GDM1 (cell line): Measurements from ENCODE around the gene HGFAC.
A peak's percentile ranks its signal among the peaks of the same experiment; 100 is the strongest.
"Not testable (repeated sequence)": the region's sequence is repeated elsewhere in the genome, so short reads cannot be mapped to it uniquely, and the experiment has no call there.

Experiments used
- DNase-seq: peaks from one replicate; lab custom pipeline; 2025; lab: John Stamatoyannopoulos, UW

The HGFAC gene

DNA sequence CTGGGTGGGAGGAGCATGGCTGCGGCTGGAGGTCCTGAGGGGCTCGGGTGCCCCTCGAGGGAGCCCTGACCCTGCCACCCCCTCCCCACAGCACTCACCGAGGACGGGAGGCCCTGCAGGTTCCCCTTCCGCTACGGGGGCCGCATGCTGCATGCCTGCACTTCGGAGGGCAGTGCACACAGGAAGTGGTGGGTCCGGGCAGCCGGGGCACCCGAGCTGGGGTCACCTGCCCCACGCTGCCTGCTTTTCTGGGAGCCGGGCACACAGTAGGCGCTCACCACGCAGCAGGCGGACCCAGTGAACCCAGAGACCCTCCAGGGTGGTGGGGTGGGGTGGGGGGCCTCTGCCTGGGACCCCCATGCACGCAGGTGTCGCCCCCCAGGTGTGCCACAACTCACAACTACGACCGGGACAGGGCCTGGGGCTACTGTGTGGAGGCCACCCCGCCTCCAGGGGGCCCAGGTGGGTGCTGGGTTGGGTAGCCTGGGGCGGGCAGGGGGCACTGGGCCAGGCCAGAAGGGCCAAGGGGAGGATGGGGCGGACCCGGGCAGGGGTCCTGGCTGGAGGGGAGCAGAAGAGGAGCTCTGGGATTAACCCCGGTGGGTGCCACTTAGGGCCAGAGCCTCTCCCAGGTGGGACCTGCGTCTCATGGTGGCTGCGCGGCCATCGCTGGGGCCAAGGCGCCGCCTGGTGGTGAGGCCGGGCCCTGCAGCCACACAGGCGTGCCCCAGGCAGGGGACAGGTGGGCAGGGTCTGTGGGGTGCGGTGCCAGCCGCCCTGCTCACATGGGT is 1.4 kb downstream of the HGFAC start:
- DNase-seq, result peak; percentile 51

DNA sequence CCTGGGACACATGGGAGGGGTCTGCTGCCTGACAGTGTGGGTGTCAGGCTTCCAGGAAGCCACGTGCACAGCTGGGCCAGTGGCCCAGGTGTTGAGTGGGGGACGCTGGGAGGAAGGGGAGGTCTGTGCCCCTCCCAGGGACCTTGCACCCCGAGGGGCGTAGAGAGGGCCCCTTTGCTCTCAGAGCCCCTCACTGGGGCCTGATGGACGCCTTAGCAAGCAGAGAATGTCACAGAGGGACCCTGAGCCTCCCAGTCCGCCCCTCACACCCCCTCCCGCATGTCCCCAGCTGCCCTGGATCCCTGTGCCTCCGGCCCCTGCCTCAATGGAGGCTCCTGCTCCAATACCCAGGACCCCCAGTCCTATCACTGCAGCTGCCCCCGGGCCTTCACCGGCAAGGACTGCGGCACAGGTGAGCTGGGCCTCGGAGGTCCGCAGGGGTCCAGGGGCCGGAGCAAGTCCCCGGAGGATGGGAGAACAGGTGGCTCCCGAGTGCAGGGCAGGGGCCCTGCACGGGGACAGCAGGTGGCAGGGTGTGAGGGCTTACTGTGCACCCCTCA is 2.1 kb downstream of the HGFAC start:
- no peak for DNase-seq

DNA sequence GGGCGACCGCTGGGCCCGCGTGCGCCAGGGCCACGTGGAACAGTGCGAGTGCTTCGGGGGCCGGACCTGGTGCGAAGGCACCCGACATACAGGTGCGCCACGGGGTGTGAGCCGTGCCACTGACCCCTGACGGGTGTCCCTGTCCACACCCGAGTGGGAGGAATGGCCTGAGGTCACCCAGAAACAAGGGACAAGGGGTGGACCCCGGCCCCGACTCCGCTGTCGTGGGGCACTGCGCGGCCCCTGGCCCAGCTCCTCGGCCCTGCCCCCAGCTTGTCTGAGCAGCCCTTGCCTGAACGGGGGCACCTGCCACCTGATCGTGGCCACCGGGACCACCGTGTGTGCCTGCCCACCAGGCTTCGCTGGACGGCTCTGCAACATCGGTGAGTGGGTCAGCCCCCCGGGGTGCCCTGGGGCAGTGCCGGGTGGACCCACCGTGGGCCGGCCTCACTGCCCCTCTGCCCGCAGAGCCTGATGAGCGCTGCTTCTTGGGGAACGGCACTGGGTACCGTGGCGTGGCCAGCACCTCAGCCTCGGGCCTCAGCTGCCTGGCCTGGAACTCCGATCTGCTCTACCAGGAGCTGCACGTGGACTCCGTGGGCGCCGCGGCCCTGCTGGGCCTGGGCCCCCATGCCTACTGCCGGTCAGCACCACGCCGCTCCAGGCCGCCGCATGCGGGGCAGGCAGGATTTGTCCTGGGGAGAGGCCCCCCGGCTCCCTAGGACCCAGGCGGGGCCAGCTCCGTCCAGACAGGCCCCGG is 2.8 kb downstream of the HGFAC start:
- DNase-seq, result no peak

DNA sequence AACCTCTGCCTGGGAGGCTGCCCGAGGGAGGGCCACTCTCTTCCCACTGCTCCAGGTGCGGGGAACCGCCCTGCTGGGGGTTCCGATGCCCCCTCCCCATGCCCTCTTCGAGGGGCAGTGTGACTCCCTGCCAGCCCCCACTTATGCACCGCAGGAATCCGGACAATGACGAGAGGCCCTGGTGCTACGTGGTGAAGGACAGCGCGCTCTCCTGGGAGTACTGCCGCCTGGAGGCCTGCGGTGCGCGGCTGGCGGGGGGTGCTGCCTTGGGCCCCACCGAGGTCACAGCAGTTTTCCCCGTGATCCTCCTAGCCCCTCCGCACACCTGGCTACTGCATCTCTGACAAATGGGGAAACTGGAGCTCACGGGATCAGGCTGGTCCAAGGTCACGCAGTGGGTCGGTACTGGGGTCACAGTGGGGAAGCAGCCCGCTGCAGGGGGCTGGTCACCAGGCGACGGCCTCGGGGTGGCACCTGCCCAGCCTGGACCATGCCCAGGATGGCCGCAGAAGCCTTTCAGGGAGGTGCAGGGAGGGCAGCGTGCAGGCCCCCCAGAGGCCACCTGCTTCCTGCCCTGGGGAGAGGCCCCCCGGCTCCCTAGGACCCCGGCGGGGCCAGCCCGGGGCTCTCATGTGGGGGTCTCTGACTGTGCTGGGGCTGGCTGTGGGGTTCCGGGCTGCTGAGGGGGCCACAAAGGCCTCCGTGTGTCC is 3.5 kb downstream of the HGFAC start:
- no peak for DNase-seq

DNA sequence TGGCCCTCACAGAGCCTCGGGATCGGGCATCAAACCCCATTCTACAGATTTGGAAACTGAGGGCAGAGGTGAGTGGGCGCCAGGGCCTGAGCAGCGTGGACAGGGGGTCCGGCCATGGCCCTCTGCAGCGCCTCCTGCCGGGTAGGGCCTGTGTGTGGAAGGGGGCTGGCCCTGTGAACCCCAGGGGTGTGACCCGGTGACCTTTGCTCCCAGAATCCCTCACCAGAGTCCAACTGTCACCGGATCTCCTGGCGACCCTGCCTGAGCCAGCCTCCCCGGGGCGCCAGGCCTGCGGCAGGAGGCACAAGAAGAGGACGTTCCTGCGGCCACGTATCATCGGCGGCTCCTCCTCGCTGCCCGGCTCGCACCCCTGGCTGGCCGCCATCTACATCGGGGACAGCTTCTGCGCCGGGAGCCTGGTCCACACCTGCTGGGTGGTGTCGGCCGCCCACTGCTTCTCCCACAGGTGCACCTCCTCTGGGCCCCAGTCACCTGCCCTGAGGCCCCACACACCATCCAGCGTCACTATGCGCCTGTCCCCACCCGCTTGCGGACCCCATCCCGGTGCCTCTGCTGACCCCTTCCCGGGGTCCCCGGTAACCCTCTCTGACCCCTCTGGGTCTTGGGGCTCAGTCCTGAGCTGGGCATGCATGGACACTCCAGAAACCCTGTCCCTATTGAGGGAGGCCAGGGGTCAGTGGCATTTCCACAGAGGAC is 4.2 kb downstream of the HGFAC start:
- no peak for DNase-seq

DNA sequence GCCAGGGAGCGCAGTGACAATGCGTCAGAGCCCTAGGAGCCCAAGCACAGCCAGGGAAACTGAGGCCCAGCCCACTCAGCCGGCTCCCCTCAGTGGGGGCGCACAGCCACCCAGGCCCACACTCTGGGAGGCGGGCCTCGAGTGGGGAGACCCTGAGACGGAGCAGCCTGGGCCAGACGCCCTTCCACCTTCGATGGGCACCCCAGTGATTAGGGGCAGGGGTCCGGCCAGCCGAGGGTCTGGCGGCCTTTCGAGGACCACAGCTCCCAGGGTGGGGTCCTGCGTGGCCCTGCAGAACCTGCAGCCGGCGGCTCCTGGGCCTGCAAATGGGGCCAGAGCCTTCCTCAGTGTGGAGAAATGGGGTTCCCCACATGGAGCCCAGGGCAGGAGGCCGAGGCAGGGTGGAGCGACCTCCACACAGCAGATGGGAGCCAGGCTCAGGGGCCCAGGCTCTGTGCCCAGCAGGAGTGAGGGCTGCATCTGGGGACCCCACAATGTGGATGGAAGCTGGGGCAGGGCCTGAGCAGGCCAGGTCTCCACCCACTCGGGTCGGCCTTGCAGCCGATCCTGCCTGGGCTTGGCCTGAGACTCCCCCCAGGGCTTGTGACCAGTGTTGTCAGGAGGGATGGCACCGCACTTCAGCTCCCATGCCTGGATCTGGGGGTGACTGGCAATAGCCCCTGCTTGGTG is 5.0 kb downstream of the HGFAC start:
- no peak for DNase-seq

DNA sequence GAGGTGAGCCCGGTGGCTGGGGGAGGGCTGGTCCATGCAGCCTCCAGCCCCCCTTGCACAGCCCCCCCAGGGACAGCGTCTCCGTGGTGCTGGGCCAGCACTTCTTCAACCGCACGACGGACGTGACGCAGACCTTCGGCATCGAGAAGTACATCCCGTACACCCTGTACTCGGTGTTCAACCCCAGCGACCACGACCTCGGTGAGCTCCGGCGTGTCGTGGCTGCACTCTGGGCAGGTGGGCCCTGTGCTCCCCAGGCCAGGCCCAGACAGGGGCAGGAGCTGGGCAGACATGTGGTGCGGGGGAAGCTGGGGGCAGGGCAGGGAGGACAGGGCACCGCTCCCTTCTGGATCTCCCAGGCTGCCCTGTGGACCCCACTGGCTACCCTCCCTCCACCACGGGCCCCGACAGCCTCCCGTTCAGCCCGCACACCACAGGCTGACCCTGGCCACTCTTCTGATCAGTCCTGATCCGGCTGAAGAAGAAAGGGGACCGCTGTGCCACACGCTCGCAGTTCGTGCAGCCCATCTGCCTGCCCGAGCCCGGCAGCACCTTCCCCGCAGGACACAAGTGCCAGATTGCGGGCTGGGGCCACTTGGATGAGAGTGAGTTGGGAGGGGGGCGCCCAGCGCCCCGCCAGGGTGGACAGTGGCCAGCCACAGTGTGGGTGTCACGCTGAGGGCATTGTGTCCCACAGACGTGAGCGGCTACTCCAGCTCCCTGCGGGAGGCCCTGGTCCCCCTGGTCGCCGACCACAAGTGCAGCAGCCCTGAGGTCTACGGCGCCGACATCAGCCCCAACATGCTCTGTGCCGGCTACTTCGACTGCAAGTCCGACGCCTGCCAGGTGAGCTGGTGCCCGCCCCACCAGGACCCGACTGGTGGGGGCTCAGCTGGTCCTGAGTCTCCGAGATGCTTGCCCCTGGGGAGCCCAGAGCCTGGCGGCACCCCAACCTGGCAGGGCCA is 5.9 kb downstream of the HGFAC start:
- DNase-seq, result no peak

DNA sequence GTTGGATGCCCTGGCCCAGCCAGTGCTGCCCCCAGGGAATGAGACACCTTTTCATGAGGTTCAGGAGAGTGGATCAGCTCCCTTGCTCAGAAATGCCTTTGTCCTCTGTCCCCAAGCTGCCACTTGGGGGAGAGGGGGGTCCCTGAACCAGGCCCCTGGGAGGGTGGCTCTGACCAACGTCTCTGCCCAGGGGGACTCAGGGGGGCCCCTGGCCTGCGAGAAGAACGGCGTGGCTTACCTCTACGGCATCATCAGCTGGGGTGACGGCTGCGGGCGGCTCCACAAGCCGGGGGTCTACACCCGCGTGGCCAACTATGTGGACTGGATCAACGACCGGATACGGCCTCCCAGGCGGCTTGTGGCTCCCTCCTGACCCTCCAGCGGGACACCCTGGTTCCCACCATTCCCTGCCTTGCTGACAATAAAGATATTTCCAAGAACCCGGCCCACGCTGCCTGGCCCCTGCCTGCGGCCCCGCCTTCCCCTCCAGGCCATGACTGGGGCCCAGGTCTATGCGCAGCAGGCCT is 7.3 kb downstream of the HGFAC start:
- DNase-seq, result no peak

DNA sequence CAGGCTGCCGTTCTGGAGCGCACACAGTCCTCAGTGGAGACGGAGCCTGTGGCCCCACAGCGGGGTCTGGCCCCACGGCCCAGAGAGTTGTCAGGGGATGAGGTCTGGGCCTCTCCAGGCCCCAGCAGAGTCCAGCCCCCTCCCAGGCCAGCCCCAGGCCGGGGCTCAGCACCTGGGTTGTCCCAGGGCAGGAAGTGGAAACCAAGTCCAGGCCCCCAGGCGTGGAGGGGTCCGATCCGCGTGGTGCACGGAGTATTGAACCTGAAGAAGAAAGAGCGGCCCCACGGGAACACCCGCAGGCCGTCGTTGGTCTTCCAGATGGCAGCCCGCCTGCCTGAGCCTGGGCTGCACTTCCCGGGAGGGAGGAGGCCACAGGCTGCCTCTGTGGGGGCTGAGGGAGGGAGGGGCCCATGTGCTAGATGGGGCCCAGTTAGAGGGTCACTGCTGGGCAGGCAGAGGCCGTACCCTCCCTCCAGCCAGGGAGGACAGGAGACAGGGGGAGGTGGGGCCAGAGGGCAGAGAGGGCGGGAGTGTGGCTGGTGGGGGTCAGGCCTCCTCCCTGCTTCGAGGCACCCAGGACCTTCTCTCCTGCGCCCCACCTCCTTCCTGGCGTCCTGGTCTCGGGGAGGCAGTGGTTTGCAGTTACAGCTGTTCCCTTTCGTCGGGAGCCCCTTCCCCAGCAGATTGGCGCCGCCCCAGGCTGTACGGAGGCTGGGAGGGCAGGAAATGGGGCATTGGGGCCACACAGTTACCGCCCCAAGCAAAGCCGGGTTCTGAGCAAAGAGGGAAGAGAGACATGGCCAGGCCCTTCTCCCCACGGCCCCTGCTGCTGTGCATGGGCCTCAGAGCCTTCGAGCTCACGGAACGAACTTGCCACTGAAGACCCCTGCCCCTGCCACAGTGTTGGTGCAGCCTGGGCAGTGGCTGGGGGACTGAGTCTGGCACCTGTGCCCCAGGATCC is 8.1 kb downstream of the HGFAC start:
- DNase-seq, result no peak

DNA sequence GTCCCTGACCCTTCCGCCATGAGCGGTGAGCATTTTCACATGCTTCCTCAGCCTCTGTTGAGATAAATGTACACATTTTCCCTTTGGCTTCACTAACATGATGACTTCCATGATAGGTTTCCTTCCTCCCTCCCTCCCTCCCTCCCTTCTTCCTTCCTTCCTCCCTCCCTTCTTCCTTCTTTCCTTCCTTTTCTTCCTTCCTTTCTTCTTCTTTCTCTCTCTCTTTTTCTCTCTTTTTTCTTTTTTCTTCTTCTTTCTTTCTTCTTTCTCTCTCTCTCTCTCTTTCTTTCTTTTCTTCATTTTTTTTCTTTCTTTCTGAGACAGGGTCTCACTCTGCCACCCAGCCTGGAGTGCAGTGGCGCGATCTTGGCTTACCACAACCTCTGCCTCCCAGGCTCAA is 8.9 kb downstream of the HGFAC start:
- no peak for DNase-seq

DNA sequence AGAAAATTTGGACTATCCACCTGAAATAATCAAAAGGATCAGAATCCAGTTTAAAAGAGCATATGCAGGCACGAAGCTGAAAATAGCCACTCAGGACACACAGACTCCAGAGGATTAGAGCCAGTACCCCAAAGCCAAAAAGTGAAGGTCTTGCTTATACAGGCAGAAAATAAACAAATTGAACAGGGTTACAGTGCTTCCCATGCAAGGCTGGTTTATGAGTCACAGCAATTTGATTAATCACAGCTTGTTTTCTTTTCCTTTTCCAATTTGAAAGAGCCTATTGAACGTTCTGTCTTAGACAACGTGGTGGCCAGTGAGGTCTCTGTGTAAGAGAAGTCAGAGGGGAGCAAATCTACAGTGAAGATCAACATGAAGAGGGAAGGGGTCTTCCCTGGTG is 10.2 kb downstream of the HGFAC start:
- DNase-seq, result no peak

DNA sequence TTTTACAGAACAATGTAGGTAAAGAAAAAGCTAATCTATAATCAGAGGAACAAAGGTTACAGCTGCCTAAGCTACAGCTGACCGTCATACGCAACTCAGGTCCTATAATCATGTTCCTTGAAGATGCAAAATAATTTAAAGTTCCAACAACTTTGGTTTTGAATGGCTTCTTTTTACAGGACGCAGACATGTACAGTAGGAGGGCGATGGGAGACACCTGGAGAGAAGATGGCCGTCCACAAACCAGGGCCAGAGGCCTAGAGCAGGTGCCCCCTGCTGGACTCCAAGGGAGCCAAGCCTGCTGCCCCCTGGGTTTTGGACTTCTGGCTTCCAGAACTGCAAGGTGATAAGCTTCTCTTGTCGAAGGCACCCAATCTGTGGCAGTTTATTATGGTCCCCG is 10.6 kb downstream of the HGFAC start:
- DNase-seq, result no peak

DNA sequence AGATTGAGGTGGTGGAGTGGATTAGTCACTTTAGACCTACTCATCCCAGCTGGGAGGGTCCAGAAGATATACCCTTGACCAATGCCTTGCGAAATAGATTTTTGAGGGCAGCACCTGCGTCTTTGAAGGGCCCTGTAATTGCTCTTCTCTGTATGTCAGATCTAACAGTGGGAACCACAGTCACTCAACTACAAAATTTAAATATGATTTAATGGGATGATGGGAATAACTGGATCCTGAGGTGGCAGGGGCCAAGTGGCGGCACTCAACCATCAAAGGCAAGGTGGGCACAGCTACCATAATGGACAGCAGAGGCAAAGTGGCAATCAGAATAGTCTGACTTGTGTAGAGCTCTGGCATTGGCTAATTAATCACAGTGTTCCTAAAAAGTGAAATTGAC is 13.8 kb downstream of the HGFAC start:
- not testable (repeated sequence) for DNase-seq

DNA sequence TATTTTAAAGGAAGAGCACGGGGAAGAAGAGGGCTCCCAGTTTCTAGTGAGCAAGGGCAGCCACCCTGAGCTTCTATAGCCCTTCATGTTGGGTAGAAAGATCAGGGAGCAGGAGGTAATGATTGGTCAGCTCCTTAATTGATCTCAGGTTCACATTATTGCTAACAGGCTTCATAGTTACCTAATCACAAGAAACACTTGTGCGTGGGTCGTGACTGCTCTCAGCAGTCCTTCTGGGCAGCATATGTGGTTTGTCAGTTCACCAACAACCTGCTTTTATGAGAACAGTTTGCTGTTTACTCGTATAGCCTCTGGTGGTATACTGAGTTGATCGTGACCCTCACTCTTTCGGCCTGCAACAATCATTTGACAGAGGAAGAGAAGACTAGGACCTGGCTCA is 16.6 kb downstream of the HGFAC start:
- DNase-seq, result no peak

DNA sequence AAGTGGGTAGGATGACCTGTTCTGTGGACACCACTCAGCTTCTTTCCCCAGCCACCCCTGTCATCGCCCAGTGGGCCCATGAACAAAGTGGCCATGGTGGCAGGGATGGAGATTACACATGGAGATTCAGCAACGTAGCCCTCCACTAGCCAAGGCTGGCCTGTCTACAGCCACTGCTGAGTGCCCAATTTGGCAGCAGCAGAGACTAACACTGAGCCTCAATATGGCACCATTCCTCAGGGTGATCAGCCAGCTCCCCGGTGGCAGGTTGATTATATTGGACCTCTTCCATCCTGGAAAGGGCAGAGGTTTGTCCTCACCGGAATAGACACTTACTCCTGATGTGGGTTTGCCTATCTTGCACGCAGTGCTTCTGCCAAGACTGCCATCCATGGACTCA is 17.4 kb downstream of the HGFAC start:
- DNase-seq, result not testable (repeated sequence)

DNA sequence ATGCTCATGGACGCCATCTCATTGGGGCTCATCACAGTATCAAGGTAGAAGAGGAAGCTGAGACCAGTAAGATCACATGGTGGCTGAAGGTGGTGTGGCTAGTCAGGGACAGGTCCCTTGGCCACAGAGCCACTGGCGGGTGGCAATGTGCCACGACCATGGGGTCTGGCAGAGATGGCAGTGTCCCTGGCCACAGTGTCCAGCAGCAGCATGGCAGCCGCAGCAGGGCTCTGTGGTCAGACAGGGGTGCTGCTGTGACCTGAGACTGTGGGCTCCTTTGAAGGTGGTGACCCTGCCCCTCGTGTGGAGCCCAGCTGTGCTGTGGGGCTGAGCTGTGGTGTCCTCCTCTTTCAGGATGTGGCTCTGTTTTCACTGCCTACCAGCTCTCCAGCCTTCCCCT is 19.2 kb downstream of the HGFAC start:
- DNase-seq, result no peak

DNA sequence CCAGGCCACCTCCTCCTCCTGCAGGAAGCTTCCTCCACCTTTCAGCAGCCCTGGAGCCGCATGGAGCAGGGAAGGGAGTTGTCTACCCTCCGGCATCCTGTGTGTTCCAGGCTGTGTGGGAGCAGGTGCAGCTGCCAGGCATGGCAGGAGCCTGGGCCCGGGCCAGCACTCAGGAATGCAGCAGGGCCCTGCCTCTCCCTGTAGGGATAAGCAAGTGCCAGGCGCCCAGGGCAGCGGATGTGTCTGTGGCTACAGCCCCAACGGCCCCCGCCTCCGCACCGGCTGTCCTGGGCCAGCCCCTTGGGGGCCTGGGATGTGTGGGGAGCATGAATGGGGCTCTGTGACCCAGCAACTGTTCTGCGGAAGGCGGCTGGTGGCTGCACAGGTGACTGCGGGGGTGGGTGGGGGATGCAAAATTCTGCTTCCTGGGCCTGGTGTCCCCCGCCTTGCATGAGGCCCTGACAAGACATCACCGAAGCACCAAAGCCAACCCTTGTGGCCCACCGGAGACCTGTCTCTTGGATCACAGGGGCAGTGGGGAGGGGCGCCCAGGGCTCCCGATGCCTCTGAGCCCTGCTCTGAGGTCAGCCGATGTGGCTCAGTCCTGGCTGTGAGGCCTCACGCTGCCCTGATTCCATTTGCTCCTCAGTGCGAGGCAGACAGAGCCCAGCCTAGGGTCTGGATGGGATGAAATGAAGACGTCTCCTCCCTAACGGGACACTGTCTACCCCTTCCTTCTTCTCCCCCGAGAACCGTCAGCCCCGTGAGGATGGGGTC is 19.9 kb downstream of the HGFAC start:
- DNase-seq, result no peak

DNA sequence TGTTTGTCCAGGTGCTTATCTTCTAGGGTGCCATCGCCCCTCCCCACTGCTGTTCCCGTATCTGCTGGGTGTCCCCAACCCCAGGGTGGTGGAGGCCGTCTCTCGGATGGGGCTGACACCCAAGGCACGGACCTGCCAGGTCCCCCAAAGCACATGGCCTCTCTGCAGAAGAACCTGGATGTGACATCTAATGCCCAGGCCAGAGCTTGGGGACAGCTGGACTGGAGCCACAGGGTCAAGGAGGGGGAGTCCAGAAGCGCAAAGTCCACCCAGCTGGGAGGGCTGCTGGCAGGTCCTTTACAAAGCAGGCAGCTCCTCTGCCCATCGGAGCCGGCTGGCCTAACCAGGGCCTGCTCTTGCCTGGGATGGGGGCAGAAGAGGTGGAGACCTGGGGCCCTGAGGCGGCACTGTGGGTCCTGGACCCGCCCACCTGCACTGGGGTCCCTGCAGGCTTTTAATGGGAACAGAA is 20.6 kb downstream of the HGFAC start:
- no peak for DNase-seq
